Esophagus muscularis mucosa (tissue), 4 donors: ENCODE data around the gene AMPD1. TPM values are rescaled to one million over a fixed set of nuclear protein-coding genes. Genes with fewer than 3 reads are reported as not detected.

Experiments
- DNase-seq: peaks from one replicate; pipeline ENCODE4 v3.0.0-alpha.2; 2017; ENCODE audit errors: extremely low spot score
- H3K27ac ChIP-seq, 4 donors: fragments of 200-600 bp; sonication (generic); replicated peaks in 1 of 4; 1 replicate in 3 of 4; 2 replicates in 1 of 4; pipeline ENCODE4 v1.5.1; 2016 to 2019; ENCODE audit warnings: mild to moderate bottlenecking in 1 of 4
- H3K27me3 ChIP-seq, 4 donors: fragments of 200-600 bp; sonication (generic); one replicate each; pipeline versions ENCODE4 v1.5.1 to v1.6.0; 2016 to 2019
- H3K36me3 ChIP-seq, 4 donors: fragments of 200-600 bp; sonication (generic); one replicate each; pipeline ENCODE4 v1.5.1; 2016 to 2019
- H3K4me1 ChIP-seq, 4 donors: fragments of 200-600 bp; sonication (generic); one replicate each; pipeline ENCODE4 v1.5.1; 2016 to 2019
- H3K4me3 ChIP-seq, 4 donors: fragments of 200-600 bp; sonication (generic); 1 replicate in 2 of 4; 2 replicates in 2 of 4; pipeline ENCODE4 v1.5.1; 2016 to 2019; ENCODE audit warnings: mild to moderate bottlenecking in 4 of 4, moderate library complexity in 1 of 4
- H3K9me3 ChIP-seq, 4 donors: fragments of 200-600 bp; sonication (generic); 1 replicate in 3 of 4; 2 replicates in 1 of 4; pipeline ENCODE4 v1.5.1; 2016 to 2019
- CTCF ChIP-seq, 3 experiments: fragments of 200-600 bp in 2 of 3; fragments of 450-650 bp in 1 of 3; sonication (generic) in 2 of 3; IDR thresholded peaks; one replicate each; pipeline ENCODE4 v1.5.1; 2017 to 2019; ENCODE audit warnings: antibody characterized with exemption in 3 of 3, mild to moderate bottlenecking in 2 of 3, moderate library complexity in 1 of 3
- EP300 ChIP-seq: sonication (generic); formaldehyde crosslinking; IDR thresholded peaks from one replicate; pipeline ENCODE4 v1.6.1; 2017; ENCODE audit warnings: antibody characterized with exemption
- POLR2A ChIP-seq: fragments of 450-650 bp; IDR thresholded peaks from one replicate; pipeline ENCODE4 v1.6.1; 2017; ENCODE audit warnings: antibody characterized with exemption, moderate library complexity, mild to moderate bottlenecking, low read depth
- POLR2AphosphoS5 ChIP-seq, 2 donors: sonication (generic); formaldehyde crosslinking; IDR thresholded peaks; one replicate each; pipeline ENCODE4 v1.6.1; 2017; ENCODE audit warnings: antibody characterized with exemption in 2 of 2
- WGBS: methylation state at CpG from one replicate; pipeline ENCODE4 v1.1.5; 2018; 5-methylcytosine and 5-hydroxymethylcytosine counted together
- intact Hi-C: fragments of 100-400 bp; cut with DNase I; formaldehyde crosslinking; loops from one replicate; pipeline ENCODE4 v1.15.1; 2023
- total RNA-seq, 4 donors: library from RNA; depleted of rRNA; stranded (reverse); fragments of >200 nt; gene quantifications; one replicate each; pipeline versions ENCODE4 v1.1.0 to v1.2.1, GENCODE V29; 2016

AMPD1 gene
- total RNA-seq, 4 donors from 2014 or later = not detected

- no peak for DNase-seq
- 46% methylated on average over 13 of the region's 13 CpGs for WGBS
- no peaks in the 10 kb centered on the region for H3K36me3 ChIP-seq
- H3K9me3 ChIP-seq = no peaks in the 10 kb centered on the region
- H3K27me3 ChIP-seq = no peaks in the 10 kb centered on the region
- intact Hi-C loops = no loop called here
- TF ChIP-seq EP300 (no peak), POLR2A (no peak), CTCF (IDR thresholded peaks at IDR 0.05) (no peak), POLR2AphosphoS5 (IDR thresholded peaks at IDR 0.05) (no peak)
- H3K4me1 ChIP-seq = peaks cover 0 to 18% (median 14%) of the 10 kb centered on the region in 4 donors
- peak overlapping the region; percentile 66 to 94 (median 72) for H3K4me3 ChIP-seq
- H3K27ac ChIP-seq = peak overlapping the region; percentile 67 to 83 (median 74)
Observed at GRCh38 chr1:114668784-114669561, 26.4 kb downstream of the AMPD1 start.

DNA sequence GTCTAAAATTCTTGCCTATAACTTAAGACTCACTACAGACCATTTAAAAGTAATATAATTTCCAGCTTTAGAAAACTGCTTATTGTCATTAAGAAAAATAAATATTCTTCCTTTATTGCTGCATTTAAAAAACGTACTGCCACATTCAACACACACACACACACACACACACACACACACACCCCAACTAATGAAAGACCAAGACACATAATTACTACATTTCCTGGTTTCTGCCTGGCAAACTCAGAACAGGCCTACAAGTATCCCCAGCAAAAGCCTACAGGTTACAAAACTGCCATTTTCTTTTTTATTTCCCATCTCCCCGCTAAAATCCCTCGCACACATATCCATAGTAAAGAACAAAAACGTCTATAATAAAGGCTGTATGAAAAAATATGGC is 27.0 kb downstream of the AMPD1 start:
- no peaks in the 10 kb centered on the region for H3K9me3 ChIP-seq
- H3K36me3 ChIP-seq = no peaks in the 10 kb centered on the region
- WGBS = 87% methylated on average over 4 of the region's 4 CpGs
- no peak for DNase-seq
- H3K4me1 ChIP-seq = peaks cover 0 to 18% (median 14%) of the 10 kb centered on the region in 4 donors
- no peaks in the 10 kb centered on the region for H3K27me3 ChIP-seq
- no peak overlapping the region for H3K27ac ChIP-seq
- TF ChIP-seq POLR2A (no peak), EP300 (no peak), CTCF (IDR thresholded peaks at IDR 0.05) (no peak), POLR2AphosphoS5 (IDR thresholded peaks at IDR 0.05) (no peak)
- H3K4me3 ChIP-seq = no peak overlapping the region
- intact Hi-C loops = no loop called here

DNA sequence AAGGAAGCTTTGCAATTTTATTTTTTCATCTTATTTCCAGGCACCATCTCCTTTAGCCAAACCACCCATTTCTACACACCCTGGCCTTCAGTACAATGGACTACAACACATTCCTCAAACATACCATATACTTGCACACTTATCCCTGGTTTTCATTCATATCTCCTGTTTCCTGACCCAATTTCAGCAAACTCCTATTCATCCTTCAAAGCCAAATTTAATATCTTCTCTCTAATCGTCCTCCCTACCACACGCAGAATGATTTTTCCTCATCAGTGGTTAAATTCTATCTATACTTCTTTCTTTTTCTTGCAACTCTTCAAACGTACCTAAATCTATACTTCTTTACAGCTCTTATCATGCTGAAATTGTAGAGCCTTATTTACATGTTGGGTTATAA is 28.4 kb downstream of the AMPD1 start:
- Histone ChIP-seq H3K4me3 (no peak overlapping the region), H3K9me3 (no peaks in the 10 kb centered on the region), H3K4me1 (peaks cover 0 to 18% (median 14%) of the 10 kb centered on the region in 4 donors), H3K27me3 (no peaks in the 10 kb centered on the region), H3K36me3 (no peaks in the 10 kb centered on the region), H3K27ac (no peak overlapping the region)
- DNase-seq = no peak
- intact Hi-C loops = no loop called here
- 90% methylated on average over 3 of the region's 3 CpGs for WGBS
- TF ChIP-seq CTCF (IDR thresholded peaks at IDR 0.05) (no peak), POLR2AphosphoS5 (IDR thresholded peaks at IDR 0.05) (no peak), EP300 (no peak), POLR2A (no peak)

GRCh38 chr1:114660238-114660637 is 35.1 kb downstream of the AMPD1 start:
- intact Hi-C loops = no loop called here
- Histone ChIP-seq H3K27ac (no peak overlapping the region), H3K9me3 (no peaks in the 10 kb centered on the region), H3K36me3 (no peaks in the 10 kb centered on the region), H3K27me3 (no peaks in the 10 kb centered on the region), H3K4me3 (no peak overlapping the region), H3K4me1 (no peaks in the 10 kb centered on the region)
- TF ChIP-seq POLR2AphosphoS5 (IDR thresholded peaks at IDR 0.05) (no peak), EP300 (no peak), CTCF (IDR thresholded peaks at IDR 0.05) (no peak), POLR2A (no peak)
- no peak for DNase-seq
- 45% methylated on average over 2 of the region's 2 CpGs for WGBS
